Fibroblast of skin of back (primary cell): ENCODE results near the gene DLL1.
"Not testable (repeated sequence)": the region's sequence is repeated elsewhere in the genome, so short reads cannot be mapped to it uniquely, and the experiment has no call there.

Source experiments
- DNase-seq: peaks from one replicate; pipeline ENCODE4 v3.0.0-alpha.2; 2013

The DLL1 gene

DNA sequence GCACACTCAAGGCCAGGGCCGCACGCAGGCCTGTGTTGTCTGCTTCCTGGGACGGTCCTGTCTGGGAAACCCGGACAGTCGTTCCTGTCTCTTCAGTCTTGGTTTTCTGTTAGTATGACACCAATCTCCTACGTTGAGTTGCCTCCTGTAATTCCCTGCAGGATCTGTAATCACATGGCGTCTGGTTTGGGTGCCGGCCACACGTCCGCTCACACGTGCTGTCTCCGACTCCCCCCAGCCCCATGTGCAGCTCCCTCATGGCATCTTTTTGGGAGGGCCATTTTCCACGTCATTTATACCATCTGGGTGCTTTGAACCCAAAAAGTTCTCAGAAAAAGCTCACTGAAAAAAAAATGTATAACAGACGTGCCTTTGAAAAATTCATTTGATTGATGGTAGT is 23.2 kb downstream of the DLL1 start:
- no peak for DNase-seq

DNA sequence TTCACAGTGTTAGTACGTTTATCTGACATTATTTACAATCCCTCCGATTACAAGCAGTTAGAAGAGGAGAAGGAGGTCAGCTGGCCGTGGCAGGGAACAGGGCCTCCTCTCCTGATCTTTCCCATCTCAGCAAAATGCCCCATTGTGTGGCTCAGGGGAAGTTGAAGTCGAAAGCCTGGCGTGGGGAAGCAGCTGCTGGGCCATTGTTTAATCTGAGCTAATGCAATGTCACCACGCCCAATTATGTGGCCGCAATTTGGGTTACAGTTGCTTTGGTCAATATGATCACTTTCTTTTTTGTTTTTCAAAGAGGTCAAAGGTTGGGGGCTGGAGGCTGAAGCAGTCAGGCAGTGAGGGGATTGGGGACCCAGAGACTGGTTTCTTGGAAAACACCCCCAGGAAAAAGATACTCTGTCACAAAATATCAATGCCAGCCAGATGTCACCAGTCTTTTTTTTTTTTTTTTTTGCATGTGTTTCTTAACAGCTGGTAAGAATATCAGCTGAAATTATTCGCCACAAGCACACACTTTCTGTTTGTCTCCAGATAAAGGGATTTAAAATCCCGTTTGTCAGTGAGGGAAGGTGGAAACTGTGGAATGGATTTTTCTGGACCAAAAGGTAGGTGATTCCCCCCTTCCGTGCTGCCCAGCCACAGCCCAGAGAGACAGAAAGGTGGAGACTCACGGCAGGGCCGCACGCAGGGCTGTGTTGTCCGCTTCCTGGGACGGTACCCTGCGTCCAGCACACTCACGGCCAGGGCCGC is 24.6 kb downstream of the DLL1 start:
- no peak for DNase-seq

DNA sequence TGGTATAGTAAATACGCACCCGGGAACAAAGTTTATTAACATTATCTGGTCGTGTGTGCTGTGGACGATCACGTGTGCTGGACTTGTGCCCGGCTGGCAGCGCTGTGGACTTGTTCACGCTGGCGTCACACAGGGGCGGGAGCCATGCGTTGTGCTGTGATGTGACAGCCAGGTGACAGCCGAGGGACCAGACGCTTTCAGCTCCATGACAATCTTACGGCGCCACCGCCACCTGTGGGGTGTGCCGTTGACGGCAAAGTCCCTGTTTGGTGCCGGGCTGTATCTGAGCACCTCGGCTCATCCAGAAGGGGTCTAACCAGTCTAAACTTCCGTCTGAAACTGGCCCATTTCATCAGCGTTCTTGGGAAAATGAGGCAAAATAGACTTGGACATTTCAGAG is 25.2 kb downstream of the DLL1 start:
- DNase-seq: no peak

DNA sequence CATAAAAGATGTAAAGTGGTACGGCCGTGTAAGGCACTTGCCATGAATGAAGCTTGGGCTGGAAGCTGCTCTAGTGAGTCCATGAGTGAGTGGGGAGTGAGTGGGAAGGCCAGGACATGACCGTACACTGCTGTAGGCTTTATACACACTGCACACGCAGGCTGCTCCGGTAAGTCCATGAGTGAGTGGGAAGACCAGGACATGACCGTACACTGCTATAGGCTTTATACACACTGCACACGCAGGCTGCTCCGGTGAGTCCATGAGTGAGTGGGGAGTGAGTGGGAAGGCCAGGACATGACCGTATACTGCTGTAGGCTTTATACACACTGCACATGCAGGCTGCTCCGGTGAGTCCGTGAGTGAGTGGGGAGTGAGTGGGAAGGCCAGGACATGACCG is 26.2 kb downstream of the DLL1 start:
- DNase-seq: not testable (repeated sequence)

DNA sequence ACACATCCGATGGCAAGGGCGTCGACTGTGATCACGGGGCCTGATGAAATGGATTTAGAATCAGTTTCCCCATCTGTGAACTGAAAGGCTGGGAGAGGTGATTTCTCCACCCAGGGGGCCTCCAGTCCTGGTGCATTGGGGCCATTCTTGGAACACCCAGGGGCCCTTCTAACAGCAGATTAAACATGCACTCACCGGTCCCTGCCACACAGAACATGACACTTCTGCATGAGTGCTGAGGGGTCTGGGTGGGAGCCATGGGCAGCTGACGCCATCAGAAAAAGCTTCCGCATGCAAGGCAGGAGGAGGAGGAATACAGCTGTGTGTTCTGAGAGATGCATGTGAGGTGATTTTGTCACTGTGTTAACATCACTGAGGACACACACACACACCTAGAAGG is 26.8 kb downstream of the DLL1 start:
- no peak for DNase-seq

GRCh38 chr6:170263410-170263809 is 27.5 kb downstream of the DLL1 start:
- DNase-seq: no peak

DNA sequence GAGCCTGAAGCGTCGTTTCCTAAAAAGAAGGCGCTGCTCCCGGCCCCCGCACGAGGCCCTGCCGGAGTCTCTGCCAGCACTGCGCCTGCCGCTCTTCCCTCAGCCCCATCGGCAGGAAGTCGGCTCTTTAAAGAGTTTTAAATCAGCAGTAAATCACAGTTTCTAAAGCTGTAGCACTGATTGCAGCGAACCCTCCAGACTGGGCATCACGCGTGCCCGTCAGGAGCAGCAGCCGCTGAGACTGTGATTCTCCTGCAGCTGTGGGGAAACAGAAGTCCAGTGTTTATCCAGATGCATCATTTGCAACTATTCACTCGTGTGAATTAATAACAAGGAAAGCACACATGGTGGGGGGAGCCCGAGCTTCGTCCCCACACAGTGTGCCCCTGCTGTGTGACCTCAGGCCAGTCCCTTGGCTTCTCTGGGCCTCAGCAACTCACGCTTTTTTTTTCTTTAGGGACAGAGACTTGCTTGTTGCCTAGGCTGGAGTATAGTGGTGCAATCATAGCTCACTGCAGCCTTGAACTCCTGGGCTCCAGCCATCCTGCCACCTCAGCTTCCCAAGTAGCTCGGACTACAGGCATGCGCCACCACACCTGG is 28.3 kb downstream of the DLL1 start:
- no peak for DNase-seq

- DNase-seq: no peak
Observed at GRCh38 chr6:170261643-170262488, 29.0 kb downstream of the DLL1 start.

DNA sequence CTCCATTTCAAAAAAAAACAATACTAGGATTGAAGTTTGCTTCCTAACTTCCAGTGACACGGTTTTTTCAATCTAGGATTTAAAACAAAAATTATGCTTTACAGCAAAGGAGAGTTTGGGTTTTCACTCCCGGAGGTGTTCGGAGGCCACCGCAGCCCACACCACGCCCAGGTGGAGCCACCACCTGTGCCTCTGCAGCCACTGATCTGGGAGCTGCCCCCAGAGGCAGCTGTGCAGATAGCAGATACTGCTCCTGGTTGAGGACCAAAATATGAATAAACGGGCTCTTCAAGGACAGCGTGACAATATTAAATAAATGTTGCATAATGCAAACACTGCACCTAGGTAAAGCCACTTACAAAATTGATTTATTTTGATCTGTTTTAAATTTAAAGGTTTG is 30.2 kb downstream of the DLL1 start:
- no peak for DNase-seq

DNA sequence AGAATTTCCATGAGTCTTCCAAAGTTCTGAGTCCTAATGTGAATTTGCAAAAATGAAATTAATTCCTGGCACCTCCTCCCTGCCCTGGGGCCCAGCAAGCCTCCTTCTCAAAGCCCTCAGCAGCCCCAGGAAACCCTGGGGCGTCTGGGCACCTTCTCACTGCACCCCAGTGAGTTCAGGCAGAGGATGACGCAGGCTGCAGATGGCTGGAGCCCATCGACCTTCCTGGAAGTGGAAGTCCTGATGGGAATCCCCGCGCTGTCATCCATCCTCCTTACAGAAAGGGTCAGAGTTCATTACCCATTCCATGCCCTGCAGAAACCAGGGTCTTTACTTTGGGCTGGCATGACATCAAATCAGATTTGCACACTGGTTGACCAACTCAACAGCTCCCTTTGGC is 31.6 kb downstream of the DLL1 start:
- no peak for DNase-seq

DNA sequence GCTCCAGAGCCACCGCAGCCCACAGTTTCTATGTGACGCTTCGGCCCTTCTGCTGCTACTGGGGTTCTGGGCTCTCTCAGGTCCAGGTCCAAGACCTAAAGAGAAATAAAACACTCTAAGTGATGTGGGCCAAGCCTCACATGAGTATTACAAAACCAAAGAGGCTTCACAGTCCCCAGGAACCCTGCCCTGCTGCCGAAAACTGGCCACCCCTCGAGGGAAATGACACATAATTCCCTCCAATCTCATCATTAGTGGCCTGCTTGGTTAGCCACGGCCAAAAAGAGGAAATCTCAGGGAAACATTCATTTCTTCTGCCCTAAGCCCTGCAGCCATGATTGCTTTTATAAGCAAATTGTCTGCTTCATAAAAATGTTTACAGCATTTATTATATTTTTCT is 32.5 kb downstream of the DLL1 start:
- DNase-seq: no peak

DNA sequence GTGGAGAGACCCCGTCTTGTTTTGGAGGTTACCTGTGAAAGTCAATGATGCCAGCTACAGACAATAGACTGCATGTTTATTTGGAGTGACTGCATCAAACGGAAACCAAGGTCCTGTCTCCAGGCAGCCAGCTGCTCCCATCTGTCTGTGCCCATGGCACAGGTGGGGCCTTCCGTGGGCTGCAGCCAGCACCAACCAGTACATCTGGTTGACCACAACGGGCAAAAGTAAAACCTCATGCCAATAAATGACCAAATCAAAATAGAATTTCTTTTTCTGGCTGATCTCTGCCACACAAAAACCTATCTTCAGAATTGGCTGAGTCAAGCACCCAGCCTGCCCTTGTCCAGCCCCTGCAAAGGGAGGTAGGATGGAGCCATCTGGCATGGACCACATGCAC is 33.5 kb downstream of the DLL1 start:
- no peak for DNase-seq

GRCh38 chr6:170256641-170257040 is 34.2 kb downstream of the DLL1 start:
- no peak for DNase-seq

- no peak for DNase-seq
Observed at GRCh38 chr6:170255426-170256125, 35.3 kb downstream of the DLL1 start.

- no peak for DNase-seq
Observed at GRCh38 chr6:170254315-170255213, 36.3 kb downstream of the DLL1 start.

DNA sequence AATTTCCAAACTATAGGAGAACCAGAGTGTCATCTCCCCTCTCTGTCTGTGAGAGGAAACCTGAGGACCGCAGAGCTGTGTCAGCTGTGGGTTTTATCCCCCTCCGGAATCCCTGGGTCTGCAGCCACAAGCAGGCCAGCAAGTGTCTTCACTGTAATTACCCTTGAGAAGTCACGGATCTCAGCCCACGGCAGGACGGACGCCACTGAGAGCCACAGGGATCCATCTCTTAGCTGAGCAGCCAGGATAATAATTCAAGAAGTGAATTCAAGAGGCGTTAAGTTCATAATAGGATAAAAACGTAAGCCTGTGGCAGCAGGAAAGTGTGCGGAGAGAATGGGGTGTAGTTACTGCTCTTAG is 37.0 kb downstream of the DLL1 start:
- DNase-seq: no peak

GRCh38 chr6:170253226-170253909 is 37.5 kb downstream of the DLL1 start:
- DNase-seq: no peak

- no peak for DNase-seq
Observed at GRCh38 chr6:170251776-170252571, 38.9 kb downstream of the DLL1 start.

DNA sequence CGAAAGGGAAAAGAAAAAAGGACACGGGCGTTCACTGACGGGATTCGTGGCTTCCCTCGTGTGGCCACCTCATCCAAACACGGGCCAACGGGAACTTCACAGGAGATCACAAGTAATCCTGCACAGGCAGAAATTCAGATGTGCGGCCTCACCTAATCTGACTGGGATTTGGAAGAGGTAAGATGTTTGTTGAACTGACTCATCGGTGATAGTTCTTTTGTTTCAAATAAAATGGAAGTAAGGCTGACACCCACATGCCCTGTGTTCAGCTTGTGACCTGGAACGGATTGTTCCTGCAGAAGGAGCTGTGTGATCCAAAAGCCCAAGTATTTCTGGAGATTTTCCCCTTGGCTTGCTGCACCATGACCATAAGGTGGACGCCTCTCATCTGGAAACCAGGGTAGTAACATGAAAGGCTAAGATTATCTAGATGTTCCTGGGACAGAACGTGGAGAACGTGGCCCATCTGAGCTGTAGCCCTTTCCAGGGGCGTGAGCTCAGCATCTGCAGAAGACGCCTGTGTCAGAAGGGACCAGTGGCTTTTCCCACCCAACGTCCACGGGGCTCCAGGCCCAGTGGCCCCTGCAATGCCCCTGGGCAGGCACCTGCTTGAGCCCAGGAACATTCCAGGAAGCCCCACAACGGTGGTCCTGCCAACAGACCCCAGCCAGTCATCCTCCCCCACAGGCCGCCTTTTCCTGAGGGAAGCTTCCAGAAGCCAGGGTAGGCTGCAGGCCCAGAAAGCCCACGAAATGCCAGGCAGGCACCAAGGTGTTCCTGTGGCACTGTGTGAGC is 39.7 kb downstream of the DLL1 start:
- no peak for DNase-seq

DNA sequence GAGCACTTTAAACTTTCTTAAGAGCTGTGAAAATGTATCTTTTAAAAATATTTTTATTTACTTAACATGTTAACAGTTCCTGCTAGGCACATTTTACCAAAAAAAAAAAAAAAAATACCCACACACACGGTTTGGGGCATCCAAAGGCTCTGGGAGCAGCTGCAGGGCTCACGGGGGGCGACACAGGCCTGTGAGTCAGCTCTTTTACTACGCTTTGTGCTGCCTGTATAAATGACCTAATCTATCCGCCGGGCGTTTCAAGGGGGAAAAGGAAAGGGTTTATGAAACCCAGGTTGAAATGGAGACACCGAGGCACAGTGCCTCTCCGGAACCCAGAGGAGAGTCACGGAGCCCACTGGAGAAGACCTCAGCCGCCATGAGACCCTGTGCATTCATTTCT is 40.4 kb downstream of the DLL1 start:
- no peak for DNase-seq
